ENCODE measurements around the gene BEST3. TPM values are rescaled to one million over a fixed set of nuclear protein-coding genes. Genes with fewer than 3 reads are reported as not detected.
A peak's percentile ranks its signal among the peaks of the same experiment; 100 is the strongest.

BEST3 gene
- total RNA-seq, 6 experiments from 2014 or later, result 0.10 to 0.15 TPM; not detected in 4

- peaks cover 17% of the 10 kb centered on the region for H3K4me1 Mint-ChIP-seq (ENCODE audit: low read depth)
- H3K9me3 Mint-ChIP-seq, result no peaks in the 10 kb centered on the region
- H3K36me3 Mint-ChIP-seq (ENCODE audit: low read depth), result no peaks in the 10 kb centered on the region
- no peak for TF ChIP-seq CTCF (IDR thresholded peaks at IDR 0.05)
- no peak overlapping the region for H3K4me3 Mint-ChIP-seq
- no peak overlapping the region for H3K27ac Mint-ChIP-seq
- no peak for DNase-seq
- H3K27me3 Mint-ChIP-seq (ENCODE audit: insufficient read depth), result peaks cover 4% of the 10 kb centered on the region
Measured at GRCh38 chr12:69679119-69679518, 20.0 kb downstream of the BEST3 start.

GRCh38 chr12:69676257-69677012 lies 22.7 kb downstream of the BEST3 start:
- peaks cover 1% of the 10 kb centered on the region; the same call in 1 of the 2 replicates for H3K27me3 Mint-ChIP-seq (ENCODE audit: insufficient read depth)

GRCh38 chr12:69672195-69672594 lies 26.9 kb downstream of the BEST3 start:
- Mint-ChIP-seq H3K4me1 (ENCODE audit: low read depth) (peaks cover 13% of the 10 kb centered on the region), H3K27me3 (ENCODE audit: insufficient read depth) (peaks cover 1% of the 10 kb centered on the region; the same call in 1 of the 2 replicates), H3K36me3 (ENCODE audit: low read depth) (no peaks in the 10 kb centered on the region), H3K4me3 (no peak overlapping the region), H3K27ac (no peak overlapping the region), H3K9me3 (no peaks in the 10 kb centered on the region)
- no peak for TF ChIP-seq CTCF (IDR thresholded peaks at IDR 0.05)
- no peak for DNase-seq

More at GRCh38 chr12:69676257-69677012, 22.7 kb downstream of the BEST3 start:
- peak; percentile 69 for TF ChIP-seq CTCF (IDR thresholded peaks at IDR 0.05)
- H3K4me1 Mint-ChIP-seq (ENCODE audit: low read depth), result peaks cover 17% of the 10 kb centered on the region
- no peak overlapping the region for H3K4me3 Mint-ChIP-seq
- no peak for DNase-seq
- H3K36me3 Mint-ChIP-seq (ENCODE audit: low read depth), result no peaks in the 10 kb centered on the region
- no peak overlapping the region for H3K27ac Mint-ChIP-seq
- H3K9me3 Mint-ChIP-seq, result no peaks in the 10 kb centered on the region

- Mint-ChIP-seq H3K27ac (no peak overlapping the region), H3K27me3 (ENCODE audit: insufficient read depth) (no peaks in the 10 kb centered on the region; the same call in 1 of the 2 replicates), H3K36me3 (ENCODE audit: low read depth) (no peaks in the 10 kb centered on the region), H3K4me3 (no peak overlapping the region), H3K9me3 (no peaks in the 10 kb centered on the region), H3K4me1 (ENCODE audit: low read depth) (peaks cover 9% of the 10 kb centered on the region)
- DNase-seq, result no peak
- no peak for TF ChIP-seq CTCF (IDR thresholded peaks at IDR 0.05)
Measured at GRCh38 chr12:69671597-69671996, 27.5 kb downstream of the BEST3 start.

GRCh38 chr12:69666798-69667197 lies 32.3 kb downstream of the BEST3 start:
- no peaks in the 10 kb centered on the region for H3K9me3 Mint-ChIP-seq
- DNase-seq, result no peak

More at GRCh38 chr12:69666798-69667197, 32.3 kb downstream of the BEST3 start:
- Mint-ChIP-seq H3K4me3 (no peak overlapping the region), H3K27me3 (ENCODE audit: insufficient read depth) (peaks cover 3% of the 10 kb centered on the region), H3K27ac (no peak overlapping the region), H3K36me3 (ENCODE audit: low read depth) (no peaks in the 10 kb centered on the region), H3K4me1 (ENCODE audit: low read depth) (peaks cover 6% of the 10 kb centered on the region; the same call in 1 of the 2 replicates)
- TF ChIP-seq CTCF (IDR thresholded peaks at IDR 0.05), result no peak
